A549 treated with CpdA at 1 μM for 4 hours (cell line): ENCODE data around the gene CLDN25. TPM values are rescaled to one million over a fixed set of nuclear protein-coding genes. Genes with fewer than 3 reads are reported as not detected.

Experiments used
- total RNA-seq: library from RNA; stranded (reverse); fragments of 200-300 nt; extraction: Qiagen RNA extraction; gene quantifications from 5 replicates; pipeline ENCODE4 v1.2.3, GENCODE V29; 2022; ENCODE audit warnings: low read depth

The CLDN25 gene
- total RNA-seq: not detected in 5 replicates

GRCh38 chr11:113779496-113779895, at the start of gene CLDN25:
Gene CLDN25 (plus strand): TSS chr11:113779796. CDS start chr11:113779796, 0 bp downstream.

GRCh38 chr11:113773416-113774173, 6.0 kb upstream of the CLDN25 start, which contains the start of gene ZW10:
Gene ZW10 (minus strand): TSS chr11:113773692. CDS start chr11:113773666, 26 bp downstream.

Other genes with a start within 250 kb of the CLDN25 start
- 0.08 to 0.16 TPM (median 0.12 TPM) in 4 of 5 replicates, not detected in the other for gene TMPRSS5, start 73.5 kb upstream of the CLDN25 start, total RNA-seq
- 12.0 to 14.7 TPM (median 13.8 TPM) in 5 replicates for gene ZW10, start 6.1 kb upstream of the CLDN25 start, total RNA-seq
- gene USP28, start 95.8 kb downstream of the CLDN25 start, total RNA-seq: 12.5 to 23.6 TPM (median 17.7 TPM) in 5 replicates
- not detected in 5 replicates for gene HTR3B, start 125.0 kb downstream of the CLDN25 start, total RNA-seq
- not detected in 5 replicates for gene HTR3A, start 195.3 kb downstream of the CLDN25 start, total RNA-seq